HG02970 (cell line): ENCODE data around the gene EPHA10.

Experiments used
- ATAC-seq: cut with Tn5 transposase; IDR thresholded peaks from one replicate; pipeline ENCODE4 v1.9.1; 2021; ENCODE audit warnings: mild to moderate bottlenecking, moderate library complexity, moderate number of reproducible peaks; ENCODE audit not compliant: unreplicated experiment, low FRiP score

Gene EPHA10

DNA sequence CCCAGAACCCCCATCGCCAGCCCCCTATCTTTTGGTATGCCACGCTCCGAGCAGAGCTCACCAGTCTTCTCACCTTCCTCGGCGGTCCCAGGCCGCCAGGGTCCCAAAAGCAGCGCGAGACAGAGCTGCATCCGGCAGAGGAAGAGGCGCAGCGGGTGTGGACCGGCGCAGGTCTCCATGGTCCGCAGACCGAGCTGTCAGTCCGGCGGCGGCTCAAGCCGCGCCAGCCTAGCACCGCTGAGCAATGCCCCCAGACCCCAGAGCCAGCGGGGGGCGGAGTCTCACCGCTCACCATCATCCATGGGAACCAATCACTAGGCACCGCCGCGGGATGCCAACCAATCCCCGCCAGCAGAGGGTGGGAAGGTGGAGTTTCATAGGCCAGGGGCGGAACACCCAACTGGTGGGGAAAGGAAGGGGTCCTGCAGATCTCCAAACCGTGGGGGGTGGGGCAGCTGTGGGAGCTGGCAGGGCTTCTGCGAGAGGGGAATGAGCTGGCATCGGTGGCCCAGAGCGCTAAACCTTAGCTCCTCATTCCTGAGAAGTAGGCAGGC lies at the start of gene EPHA10:
Gene EPHA10, minus strand, starts transcription at position 233 of the 554 bp plus-strand sequence. Its CDS starts 54 bp downstream, at position 179.
- ATAC-seq = no peak

GRCh38 chr1:37814252-37814651 lies 49.3 kb upstream of the EPHA10 start:
- no peak for ATAC-seq

- no peak for ATAC-seq
Measured at GRCh38 chr1:37813529-37814145, 48.7 kb upstream of the EPHA10 start.

GRCh38 chr1:37811027-37811655 lies 46.2 kb upstream of the EPHA10 start:
- ATAC-seq = no peak

DNA sequence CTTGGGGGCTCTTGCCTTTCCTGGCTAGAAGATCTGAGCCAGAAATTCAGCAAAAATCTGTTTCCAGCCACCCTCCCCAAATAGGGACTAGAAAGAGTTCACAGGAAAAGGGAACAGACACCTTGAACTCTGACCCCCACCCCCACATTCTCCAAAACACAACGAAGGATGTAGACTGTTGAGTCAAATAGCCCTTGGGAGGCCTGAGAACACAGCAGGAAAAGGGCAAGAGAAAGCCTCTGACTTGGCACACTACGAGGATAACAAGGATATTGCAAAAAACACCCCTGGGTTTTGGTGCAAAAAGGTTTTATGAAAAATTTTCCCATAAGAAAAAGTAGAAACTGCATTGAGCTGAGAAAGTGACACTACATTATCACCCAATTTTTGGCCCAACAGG lies 45.0 kb upstream of the EPHA10 start:
- no peak for ATAC-seq

DNA sequence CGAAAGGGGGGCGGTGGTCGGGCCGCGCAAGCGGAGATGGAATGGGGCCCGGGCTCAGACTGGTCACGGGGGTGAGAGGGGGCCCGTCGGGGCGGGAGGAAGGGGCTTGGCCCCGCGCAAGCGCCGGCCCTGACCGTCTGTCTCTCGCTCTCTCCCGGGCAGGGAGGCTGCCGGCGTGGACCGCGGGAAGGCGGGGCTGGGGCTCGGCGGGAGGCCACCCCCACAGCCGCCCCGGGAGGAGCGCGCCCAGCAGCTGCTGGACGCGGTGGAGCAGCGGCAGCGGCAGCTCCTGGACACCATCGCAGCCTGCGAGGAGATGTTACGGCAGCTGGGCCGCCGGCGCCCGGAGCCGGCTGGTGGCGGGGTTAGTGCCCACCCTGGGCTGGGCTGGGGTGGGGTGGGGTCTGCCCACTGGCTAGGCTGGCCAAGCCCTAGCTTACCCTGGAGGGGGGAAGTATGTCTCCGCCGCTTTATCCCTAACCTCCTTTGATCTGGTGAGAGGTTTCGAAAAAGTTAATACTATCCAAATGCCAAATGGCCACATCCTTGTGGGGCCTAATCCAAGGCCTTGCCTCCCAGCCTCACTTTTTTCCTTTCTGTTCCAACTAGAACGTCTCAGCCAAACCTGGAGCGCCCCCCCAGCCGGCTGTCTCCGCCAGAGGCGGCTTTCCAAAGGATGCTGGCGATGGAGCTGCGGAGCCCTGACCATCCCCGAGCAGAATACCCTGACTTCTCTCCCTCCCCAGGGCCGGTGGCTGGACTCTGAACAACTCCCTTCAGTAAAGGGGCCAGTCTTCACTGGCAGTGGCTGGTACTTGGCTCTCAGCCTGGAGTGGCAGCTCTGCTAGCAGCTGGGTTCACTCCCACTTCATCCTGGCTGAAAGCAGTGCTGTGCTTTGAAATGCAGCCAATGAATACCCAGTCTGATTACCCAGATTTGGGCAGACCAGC lies 43.7 kb upstream of the EPHA10 start:
- peak; percentile 28 for ATAC-seq

GRCh38 chr1:37807555-37808368 lies 42.8 kb upstream of the EPHA10 start, which contains the start of the genes C1orf122 and YRDC:
TSS of gene C1orf122 (plus strand) at chr1:37807790. CDS start at chr1:37808405, 615 bp downstream.
TSS of gene YRDC (minus strand) at chr1:37808208. CDS start at chr1:37808180, 28 bp downstream.
- peak; percentile 86 for ATAC-seq

DNA sequence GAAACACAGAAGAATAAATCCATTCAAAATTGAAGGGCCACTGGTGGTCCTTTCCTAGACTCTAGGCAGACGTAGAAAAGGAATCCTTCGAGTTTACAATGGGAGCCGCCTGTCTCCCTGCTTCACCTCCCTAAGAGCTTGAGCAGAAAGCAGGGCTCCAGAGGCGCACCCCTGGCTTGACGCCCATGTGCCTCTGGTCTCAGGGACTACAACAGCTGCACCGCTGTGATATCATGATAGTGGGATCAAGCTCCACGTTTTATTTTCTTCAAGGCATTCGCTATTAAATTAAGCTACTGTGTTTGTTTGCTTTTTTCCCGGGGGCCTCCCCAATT lies 42.3 kb upstream of the EPHA10 start:
- no peak for ATAC-seq

- ATAC-seq = no peak
Measured at GRCh38 chr1:37802439-37802838, 37.5 kb upstream of the EPHA10 start.

DNA sequence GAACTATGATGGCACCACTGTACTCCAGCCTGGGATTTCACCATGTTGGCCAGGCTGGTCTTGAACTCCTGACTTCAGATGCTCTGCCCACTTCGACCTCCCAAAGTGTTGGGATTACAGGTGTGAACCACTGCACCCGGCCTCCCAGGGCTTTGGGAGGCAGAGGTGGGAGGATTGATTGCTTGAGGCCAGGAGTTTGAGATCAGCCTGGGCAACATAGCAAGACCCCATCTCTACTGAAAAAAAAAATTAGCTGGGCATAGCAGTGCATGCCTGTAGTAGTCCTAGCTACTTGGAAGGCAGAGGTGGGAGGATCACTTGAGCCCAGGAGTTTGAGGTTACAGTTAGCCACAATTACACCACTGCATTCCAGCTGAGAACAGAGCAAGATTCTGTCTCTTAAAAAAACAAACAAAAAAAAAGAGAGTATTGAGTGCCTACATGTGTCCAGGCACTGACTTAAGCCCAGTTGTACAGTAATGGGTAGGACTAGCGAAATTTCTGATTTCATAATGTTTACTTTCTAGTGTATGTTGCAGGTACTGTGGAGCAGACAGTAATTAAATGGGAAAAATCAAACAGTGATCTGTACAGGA lies 32.9 kb upstream of the EPHA10 start:
- no peak for ATAC-seq

GRCh38 chr1:37795340-37796125 lies 30.6 kb upstream of the EPHA10 start:
- no peak for ATAC-seq

DNA sequence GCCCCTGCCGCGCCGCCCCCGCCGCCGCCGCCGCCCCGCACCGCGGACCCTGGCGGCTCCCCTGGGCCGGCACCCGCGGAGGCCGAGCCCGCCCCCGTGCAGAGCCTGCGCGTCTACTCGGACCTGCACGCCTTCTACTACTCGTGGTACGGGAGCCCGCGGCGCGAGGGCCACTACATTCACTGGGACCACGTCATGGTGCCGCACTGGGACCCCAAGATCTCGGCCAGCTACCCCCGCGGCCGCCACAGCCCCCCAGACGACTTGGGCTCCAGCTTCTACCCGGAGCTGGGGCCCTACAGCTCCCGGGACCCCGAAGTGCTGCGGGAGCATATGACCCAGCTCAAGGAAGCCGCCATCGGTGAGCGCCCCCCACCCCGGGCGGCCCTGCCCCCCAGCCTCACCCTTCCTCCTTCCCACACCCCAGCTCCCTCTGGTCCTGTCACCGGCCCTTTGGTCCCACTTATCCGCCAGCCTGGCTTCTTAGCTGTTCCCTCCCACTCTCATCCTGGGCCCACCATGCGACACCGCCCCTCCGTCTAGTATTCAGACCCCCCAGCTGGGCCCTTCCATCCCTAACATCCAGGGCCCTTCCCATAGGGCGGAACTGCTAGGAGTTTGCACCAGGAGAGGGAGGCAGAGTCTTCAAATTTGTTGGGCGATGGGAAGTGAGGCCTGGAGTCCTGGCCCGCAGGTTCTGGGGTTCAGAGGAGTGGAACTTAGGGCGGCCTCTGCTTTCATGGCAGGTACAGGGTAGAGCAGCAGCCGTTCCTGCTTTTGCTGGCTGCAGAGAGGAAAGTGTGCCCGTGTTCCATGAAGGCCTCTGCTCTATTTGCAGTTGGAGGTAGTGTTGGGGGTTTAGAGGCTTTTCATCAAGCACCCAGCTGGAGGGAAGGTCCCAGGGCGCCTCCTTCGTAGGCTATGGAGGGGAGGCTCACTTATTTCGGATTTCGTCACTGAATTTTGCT lies 29.7 kb upstream of the EPHA10 start:
- no peak for ATAC-seq

- ATAC-seq = peak; percentile 49
Measured at GRCh38 chr1:37793773-37794371, 29.0 kb upstream of the EPHA10 start, which contains the start of gene MANEAL. TSS of gene MANEAL (plus strand) at chr1:37793847. CDS start at chr1:37794183, 336 bp downstream.

- ATAC-seq = no peak
Measured at GRCh38 chr1:37792943-37793686, 28.2 kb upstream of the EPHA10 start.

- no peak for ATAC-seq
Measured at GRCh38 chr1:37782491-37782890, 17.6 kb upstream of the EPHA10 start.

DNA sequence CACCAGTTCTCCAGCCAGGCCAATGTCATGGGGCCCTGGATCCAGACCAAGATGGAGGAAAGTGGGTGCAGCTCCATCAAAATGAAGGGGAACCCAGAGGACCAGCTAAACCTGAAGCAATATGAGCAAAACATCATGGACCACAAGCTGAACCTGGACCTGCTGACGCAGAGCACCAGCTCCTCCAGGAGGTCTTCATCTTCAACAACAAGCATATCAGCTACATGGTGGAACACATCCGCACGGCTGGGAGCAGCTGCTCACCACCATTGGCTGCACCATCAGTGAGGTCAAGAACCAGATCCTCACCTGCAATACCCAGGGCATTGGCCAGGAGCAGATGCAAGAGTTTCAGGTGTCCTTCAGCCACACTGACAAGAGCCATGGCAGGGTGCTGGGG lies 13.7 kb upstream of the EPHA10 start:
- no peak for ATAC-seq
